ENCODE data around the gene MAP7. TPM values are rescaled to one million over a fixed set of nuclear protein-coding genes. Genes with fewer than 3 reads are reported as not detected.
"Not testable (repeated sequence)": the region's sequence is repeated elsewhere in the genome, so short reads cannot be mapped to it uniquely, and the experiment has no call there.

MAP7 gene
- polyA plus RNA-seq, 3 donors = 31.5 to 33.7 (median 33.2) TPM

DNA sequence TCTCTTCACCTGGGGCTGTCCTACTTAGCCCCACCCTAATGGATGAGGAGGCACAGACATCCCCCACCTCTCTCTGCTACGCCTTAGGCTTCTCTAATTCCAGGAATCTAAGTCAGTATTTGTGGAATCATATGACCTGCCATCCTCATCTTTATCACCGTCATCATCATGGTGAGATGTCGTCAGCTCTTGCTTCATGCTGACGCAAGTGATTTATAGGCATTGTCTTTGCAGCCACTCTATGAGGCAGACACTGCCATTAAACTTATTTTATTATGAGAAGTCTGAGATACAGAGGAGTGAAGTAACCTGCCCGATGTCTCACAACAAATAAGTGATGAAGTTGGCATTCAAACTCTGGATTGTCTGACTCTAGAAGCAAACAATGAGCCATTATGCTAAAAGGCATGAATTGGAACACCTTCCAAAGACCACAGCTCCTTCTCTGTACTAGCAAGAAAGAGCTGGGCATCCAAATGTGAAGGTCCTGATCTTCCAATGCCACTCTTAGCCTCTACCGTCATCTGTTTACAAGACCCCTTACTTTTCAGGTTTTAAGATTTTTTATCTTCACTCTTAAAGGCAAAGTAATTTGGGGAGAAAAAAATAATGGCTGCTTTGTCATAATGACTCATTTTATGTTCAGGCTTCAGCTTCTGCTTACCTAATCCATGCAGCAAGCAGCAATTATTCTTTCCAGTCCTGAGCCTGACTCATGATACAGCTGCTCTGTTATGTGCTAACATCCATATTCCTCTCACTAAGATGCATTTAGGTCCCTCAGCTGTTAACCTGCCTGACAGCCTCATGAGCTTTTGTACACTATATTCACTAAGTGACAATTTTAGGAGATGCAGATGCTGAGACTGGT, 146.9 kb downstream of the MAP7 start:
- no peak for DNase-seq (ENCODE audit: low read depth in 3 of 3, low spot score in 2 of 3)

DNA sequence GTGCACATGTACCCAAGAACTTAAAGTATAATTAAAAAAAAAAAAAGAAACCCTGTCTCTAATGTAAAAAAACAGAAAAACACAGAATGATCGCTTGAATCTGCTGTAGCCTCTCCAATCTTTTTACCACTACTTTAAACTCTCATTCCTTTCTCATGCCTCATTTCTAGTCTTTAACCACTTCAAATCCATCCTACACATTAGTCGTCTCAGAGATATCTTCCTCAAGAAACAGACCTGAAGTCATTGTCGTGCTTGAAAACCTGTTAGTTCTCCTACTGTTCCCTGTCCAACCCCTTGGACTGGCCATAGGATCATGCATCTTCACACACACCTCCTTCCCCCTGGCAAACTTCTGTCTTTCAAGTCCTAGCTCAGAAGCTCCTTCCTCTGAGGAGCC, 148.5 kb downstream of the MAP7 start:
- no peak for DNase-seq (ENCODE audit: low read depth in 3 of 3, low spot score in 2 of 3)

DNA sequence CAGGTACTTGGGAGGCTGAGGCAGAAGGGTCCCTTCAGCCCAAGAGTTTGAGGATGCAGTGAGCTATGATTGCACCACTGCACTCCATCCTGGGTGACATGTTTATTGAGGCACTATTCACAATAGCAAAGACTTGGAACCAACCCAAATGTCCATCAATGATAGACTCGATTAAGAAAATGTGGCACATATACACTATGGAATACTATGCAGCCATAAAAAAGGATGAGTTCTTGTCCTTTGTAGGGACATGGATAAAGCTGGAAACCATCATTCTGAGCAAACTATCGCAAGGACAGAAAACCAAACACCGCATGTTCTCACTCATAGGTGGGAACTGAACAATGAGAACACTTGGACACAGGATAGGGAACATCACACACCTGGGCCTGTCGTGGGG, 149.0 kb downstream of the MAP7 start:
- not testable (repeated sequence) for DNase-seq (ENCODE audit: low read depth in 3 of 3, low spot score in 2 of 3)

DNA sequence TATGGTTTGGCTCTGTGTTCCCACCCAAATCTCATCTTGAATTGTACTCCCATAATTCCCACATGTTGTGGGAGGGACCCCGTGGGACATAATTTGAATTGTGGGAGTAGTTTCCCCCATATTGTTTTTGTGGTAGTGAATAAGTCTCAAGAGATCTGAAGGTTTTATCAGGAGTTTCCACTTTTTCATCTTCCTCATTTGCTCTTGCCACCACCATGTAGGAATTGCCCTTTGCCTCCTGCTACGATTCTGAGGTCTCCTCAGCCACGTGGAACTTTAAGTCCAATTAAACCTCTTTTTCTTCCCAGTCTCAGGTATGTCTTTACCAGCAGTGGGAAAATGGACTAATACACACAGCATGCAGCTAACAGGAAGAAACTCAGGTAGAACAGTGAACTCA, 151.8 kb downstream of the MAP7 start:
- no peak for DNase-seq (ENCODE audit: low read depth in 3 of 3, low spot score in 2 of 3)

DNA sequence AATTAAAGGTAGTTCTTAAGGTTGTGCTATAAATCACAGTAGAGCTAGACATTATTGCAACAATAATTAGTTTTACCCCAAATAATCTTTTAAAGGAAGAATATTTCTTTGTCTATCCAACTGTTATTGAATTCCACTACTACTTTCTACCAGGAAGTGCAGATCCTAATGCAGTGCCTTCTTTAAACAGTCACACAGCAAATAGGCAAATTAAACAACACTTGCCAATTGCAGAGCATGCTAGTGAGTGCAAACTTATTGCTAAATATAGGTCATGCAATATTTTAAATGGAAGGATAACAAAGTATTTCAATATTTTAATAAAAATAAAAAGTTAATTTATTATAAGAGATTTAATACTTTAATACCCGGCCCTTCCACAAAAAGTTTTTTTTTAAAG, 153.3 kb downstream of the MAP7 start:
- no peak for DNase-seq (ENCODE audit: low read depth in 3 of 3, low spot score in 2 of 3)

DNA sequence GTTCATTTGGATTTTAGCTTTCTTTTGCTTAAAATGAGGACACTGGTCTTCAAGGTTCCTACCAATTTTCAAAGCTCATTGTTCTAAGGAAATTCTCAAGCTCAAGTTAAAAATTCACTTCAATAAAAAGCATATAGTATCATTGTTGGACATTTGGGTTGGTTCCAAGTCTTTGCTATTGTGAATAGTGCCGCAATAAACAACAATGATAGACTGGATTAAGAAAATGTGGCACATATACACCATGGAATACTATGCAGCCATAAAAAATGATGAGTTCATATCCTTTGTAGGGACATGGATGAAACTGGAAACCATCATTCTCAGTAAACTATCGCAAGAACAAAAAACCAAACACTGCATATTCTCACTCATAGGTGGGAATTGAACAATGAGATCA, 159.3 kb downstream of the MAP7 start:
- DNase-seq (ENCODE audit: low read depth in 3 of 3, low spot score in 2 of 3) = not testable (repeated sequence)

DNA sequence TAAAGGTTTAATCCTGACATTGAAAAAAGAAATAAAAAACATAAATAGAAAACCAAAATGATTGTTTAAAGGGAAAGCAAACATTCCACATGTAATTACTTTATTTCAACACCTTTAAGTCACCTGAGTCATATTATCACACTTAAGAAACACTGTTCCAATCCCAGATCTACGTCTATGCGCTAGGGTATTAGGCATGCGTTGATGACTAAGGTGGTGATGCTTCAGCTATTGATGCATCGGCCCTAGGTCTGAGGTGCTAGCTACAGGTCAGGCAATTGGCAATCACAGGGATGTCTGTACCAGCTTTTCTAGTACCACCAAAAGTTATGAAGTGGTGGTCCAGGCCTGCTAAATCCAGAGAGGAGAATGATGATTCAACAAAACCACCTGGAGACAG, 162.9 kb downstream of the MAP7 start:
- no peak for DNase-seq (ENCODE audit: low read depth in 3 of 3, low spot score in 2 of 3)

DNA sequence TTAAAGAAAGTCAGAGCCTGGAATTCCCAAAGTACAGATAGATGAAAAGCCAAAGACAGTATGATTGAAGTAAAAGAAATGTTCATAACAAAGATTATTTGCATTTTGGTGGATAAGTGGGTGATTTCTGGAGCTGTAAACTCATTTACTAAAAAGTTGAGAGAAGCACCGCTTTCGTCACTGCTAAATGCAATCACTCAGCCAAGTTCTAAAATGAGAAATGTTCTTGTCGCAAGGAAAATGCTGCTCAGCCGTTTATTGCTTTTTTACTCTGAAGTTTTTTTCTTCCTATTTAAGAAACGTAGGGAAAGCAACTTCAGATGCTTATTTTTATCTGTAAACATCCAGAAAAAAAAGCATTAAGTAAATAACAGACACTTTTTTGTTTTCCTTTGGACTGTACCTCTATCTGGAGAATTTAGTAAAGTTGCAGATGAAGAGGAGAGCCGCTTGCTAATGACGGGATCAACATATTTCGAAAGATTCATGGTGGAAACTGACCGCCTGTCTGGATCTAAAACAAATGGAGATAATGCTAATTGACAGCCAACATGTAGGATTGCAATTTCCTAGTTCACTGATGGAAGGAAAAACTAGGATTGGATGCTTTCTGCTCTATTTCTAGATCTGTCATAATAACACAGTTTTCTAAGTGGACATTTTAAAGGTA, 166.8 kb downstream of the MAP7 start:
- DNase-seq (ENCODE audit: low read depth in 3 of 3, low spot score in 2 of 3) = no peak

DNA sequence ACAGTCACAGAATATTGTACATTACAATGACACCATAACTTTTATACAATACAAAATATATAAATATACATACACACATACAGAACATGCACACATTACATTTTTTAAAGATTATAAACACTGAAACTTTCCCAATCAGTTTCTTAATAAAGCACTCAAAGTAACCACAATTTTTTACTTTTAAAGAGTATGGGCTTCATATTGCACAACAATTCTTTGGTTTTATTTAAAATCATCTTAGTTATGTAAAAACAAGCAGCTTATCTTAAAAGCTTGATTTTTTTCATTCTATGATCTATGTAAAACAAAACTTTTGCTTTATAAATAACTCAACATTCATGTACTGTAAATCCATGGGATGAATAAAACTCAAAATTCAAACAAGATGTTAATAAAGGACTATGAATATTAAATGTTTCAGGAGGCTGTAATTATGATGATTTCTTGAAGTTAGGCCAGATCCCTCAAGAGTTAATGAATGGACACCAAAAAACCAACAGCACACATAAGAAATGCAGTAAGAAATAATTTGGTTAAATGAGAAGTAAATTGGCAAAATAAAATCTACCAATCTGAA, 167.5 kb downstream of the MAP7 start:
- no peak for DNase-seq (ENCODE audit: low read depth in 3 of 3, low spot score in 2 of 3)

DNA sequence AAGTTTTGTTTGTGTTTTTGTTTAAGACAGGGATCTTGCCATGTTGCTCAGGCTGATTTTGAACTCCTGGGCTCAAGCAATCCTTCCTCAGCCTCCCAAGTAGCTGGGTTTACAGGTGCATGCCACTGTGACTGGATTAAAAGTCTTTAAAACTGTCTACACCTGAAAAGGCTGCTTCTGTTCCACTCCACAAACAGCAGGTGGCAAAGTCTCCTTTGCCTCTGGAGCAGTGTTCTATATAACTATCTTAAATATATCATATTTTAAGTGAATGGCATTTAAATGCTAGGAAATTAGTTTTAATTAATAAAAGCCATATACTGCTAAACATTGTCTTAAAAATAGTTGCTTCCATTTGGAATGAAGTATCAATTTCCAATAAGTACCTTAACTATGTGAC, 171.3 kb downstream of the MAP7 start:
- no peak for DNase-seq (ENCODE audit: low read depth in 3 of 3, low spot score in 2 of 3)

DNA sequence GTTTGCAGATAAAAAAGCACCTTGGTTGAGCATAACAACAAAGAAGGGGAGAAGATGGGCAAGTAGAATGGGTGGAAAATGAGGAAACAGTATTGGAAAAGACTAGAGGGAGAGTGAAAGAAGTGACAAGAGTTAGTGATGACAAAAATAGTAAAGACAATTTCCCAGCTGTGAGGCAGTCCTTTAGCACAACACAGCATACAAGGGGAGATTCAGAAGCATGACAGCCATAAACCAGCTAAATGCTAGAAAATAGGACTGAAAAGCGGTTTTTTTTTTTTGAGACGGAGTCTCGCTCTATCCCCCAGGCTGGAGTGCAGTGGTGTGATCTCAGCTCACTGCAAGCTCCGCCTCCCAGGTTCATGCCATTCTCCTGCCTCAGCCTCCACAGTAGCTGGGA, 174.4 kb downstream of the MAP7 start:
- DNase-seq (ENCODE audit: low read depth in 3 of 3, low spot score in 2 of 3) = not testable (repeated sequence)

DNA sequence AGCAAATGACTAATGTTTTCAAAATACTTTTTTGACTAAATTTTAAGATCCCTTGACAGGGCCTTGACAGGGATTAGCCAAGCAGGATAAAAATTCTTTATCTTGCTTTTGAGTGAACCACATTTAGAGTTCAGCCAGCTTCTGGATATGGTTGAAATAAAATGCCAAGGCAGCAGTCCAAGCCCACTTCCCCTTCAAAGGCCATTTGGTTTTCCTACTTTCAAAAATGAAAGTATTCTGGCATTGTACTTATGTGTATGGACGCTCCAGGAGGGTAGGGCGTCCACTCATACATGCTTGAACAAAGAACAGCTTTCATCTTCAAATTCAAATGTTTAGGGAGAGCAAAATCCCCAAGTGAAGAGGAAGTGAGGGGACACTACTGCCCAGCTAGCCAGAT, 178.3 kb downstream of the MAP7 start:
- DNase-seq (ENCODE audit: low read depth in 3 of 3, low spot score in 2 of 3) = no peak

DNA sequence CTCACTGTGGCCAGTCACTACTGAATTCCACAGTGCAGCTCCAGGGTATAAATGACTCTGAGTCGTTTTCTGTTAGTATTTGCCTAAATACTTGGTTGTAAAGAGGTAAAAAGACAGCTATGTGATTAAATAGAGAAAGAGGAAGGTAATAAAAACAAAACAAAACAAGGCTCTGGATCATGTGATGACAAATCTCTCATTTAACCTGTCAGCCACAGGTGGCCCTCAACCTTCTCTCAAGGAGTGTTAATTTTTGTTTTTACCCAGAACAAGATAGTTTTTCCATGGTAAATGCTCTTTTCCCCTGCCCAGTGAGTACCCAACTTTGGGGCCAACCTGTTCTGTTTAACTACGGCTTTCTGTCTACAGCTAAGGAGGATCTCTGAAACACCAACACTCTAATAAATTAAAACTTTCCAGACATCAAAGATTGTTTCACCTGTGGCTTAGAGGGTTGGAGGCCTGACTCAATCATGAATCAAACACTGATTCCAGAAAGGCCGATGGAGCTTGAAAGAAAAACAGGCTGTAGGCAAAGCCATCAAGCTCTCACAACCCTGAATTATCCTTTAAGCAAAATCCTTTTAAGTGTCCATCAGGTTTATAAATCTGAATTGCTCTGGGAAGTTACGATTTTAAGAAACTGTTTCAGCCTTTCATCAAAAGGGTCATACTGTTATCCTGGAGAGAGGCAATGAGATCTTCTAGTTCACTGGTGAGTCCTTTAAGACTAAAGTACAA, 179.1 kb downstream of the MAP7 start:
- no peak for DNase-seq (ENCODE audit: low read depth in 3 of 3, low spot score in 2 of 3)

DNA sequence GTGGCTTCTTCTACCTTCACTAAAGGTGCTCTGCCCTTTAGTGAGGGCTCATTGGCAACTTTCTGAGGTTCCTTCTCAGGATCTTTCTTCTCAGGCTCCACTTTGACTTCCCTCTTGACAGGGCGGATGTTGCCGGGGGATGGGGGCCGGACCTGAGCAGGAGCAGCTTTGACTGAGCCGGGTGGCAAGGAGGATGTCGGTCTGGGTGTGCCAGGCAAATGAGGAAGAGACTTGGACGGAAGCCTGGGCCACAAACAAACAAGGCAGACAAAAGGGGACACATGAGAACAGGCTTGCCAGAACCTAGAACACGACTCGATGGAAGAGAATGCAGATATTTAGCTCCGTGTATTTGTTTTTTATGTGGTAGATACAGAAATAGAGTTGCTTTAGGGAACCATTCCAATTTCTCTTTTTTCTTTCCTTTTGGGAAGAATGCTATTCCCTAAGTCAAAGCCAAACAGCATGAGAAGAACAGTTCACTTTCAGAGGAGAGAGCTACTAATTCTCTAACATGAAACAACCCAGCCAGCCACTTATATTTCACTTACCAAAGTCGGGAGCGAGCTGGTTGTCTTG, 184.4 kb downstream of the MAP7 start:
- DNase-seq (ENCODE audit: low read depth in 3 of 3, low spot score in 2 of 3) = no peak

DNA sequence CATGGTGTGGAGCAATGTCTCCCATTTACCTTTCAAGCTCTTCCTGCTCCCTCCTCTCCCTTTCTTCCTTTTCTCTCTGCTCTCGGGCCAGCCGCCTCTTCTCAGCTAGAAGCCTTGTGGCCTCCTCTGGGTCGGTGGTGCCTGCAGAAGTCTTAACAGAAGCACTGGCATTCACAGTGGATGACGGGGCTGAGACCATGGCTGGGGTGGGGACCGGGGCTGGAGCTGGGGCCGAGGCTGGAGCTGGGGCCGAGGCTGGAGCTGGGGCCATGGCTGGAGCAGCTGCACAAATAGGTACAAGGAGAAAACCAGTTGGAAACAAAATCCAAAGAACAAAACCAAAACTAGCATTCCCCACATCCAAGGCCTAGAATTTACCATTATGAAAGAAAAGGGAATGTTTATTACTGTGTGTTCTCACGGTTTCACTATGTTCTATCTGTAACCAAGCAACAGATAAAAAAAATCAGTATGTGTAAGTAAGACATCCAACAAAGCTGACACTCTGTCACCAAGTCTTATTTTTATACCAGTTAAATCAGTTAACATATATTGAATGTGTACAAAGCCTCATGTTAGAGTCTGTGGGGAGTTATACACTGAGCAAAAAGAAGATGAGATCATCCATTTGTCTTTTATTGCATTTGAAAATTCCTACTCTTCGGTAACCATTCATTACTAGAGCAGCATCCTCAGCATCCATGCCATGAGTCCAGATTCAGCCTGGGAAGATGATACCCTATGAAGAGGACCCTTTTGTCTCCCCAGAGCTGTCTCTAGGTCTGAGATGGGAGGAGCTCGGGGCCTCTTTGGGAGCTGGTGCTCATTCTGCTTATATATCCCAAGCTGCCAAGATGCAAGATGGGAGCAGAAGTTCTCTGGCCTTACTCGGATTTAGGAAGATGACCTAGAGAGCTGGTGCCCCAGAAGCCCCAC, 187.5 kb downstream of the MAP7 start:
- DNase-seq (ENCODE audit: low read depth in 3 of 3, low spot score in 2 of 3) = no peak

DNA sequence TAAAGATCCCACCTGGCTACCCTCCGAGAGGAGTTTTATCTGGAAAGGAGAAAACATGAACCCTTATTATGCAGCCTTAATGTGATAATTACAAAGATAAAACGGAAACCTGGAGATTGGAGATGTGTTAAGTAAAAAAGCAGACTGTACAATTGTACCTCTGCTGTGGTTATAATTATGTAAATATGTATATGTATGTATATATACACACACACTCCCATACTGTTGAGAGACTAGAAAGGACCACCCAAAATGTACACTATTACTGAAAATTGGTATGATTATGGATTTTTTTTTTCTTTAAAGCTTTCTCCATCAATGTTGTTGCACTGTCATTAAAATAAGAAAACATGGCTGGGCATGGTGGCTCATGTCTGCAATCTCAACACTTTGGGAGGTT, 188.4 kb downstream of the MAP7 start:
- no peak for DNase-seq (ENCODE audit: low read depth in 3 of 3, low spot score in 2 of 3)

DNA sequence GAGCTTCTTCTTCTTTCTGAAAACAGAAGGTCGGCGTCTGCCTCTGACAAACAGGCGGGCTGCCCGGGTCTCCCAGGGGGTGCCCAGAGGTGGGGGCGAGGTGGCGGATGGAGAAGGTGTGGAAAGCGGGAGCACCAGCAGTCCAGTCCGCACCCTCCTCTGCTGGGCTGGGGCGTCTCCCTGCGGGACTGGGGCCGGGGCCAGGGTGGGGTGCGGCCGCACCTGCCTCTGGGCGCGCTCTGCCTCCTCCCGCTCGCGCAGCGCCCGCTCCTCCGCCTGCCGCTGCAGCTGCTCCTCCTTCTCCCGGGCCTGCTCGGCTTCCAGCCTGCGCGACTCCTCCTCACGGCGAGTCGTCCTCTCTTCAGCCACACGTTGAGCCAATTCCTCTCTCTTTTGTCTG, 189.4 kb downstream of the MAP7 start:
- DNase-seq (ENCODE audit: low read depth in 3 of 3, low spot score in 2 of 3) = no peak

DNA sequence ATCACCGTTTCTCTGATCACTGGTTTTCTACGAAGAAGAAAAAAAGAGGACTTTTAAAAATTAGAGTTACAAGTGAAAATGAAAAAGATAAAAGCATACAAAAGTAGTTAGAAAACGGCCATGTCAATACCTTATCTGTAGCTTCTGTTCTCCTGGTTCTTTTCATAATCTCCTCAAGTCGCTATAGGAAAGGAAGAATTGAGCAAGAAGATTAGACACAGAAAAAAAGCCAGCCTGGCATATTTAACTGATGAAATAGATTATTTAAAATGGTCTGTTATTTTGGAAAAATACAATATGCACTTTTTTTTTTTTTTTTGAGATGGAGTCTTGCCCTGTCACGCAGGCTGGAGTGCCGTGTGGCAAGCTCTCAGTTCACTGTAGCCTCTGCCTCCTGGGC, 190.4 kb downstream of the MAP7 start:
- no peak for DNase-seq (ENCODE audit: low read depth in 3 of 3, low spot score in 2 of 3)

DNA sequence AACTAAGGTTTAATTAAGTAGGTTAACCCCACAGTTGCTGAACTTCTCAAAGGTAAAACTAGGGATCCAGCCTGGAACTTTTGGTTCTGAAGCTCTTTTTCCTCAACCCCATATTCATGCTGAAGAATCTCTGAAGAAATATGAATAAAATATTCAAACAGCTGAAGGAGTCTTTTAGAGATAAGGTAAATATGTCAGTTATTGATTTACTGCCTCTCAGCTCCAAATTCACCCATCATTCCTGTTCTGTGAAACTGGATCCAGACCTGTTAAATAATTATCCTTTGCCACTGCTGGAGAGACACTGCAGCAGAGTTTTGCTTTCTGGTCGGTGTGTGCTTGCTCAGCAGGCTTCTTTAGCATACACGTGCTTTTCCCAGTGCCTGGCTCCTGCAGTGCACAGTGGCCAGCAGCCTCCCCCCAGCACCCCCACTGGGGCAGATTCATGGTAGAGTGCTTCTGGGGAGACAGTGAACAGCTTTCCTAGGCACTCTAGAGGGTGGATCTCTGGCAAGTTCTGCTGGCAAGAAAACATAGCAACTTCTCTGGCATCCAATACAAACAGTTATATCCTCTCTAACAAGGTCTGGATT, 198.6 kb downstream of the MAP7 start:
- DNase-seq (ENCODE audit: low read depth in 3 of 3, low spot score in 2 of 3) = no peak
